Lung (tissue), 12 donors: ENCODE measurements around the gene USP32. TPM values are rescaled to one million over a fixed set of nuclear protein-coding genes. Genes with fewer than 3 reads are reported as not detected.
"Not testable (repeated sequence)": the region's sequence is repeated elsewhere in the genome, so short reads cannot be mapped to it uniquely, and the experiment has no call there.

Experiments
- ATAC-seq: fragments of 200-7000 bp; cut with Tn5 transposase; one replicate; pipeline ENCODE4 v1.9.1; 2020; ENCODE audit warnings: moderate number of reproducible peaks; ENCODE audit not compliant: insufficient read depth, low FRiP score
- DNase-seq, 3 donors: peaks; one replicate each; pipeline ENCODE4 v3.0.0-alpha.2; 2013 to 2017
- H3K27ac ChIP-seq, 2 donors: one replicate each; pipeline ENCODE4 v1.5.1; 2013; ENCODE audit warnings: mild to moderate bottlenecking in 2 of 2, moderate library complexity in 2 of 2, control low read depth in 1 of 2, inconsistent platforms in 1 of 2, low read depth in 1 of 2, low read length in 1 of 2
- H3K27me3 ChIP-seq, 3 donors: one replicate each; pipeline ENCODE4 v1.5.1; 2013; ENCODE audit warnings: low read length in 2 of 3; ENCODE audit not compliant: control insufficient read depth in 3 of 3, insufficient read depth in 3 of 3
- H3K36me3 ChIP-seq, 4 donors: one replicate each; pipeline ENCODE4 v1.5.1; 2013; ENCODE audit warnings: low read length in 4 of 4, mild to moderate bottlenecking in 1 of 4, moderate library complexity in 1 of 4; ENCODE audit not compliant: control insufficient read depth in 4 of 4, insufficient read depth in 4 of 4
- H3K4me1 ChIP-seq, 5 donors: one replicate each; pipeline ENCODE4 v1.5.1; 2013; ENCODE audit warnings: low read length in 5 of 5, mild to moderate bottlenecking in 2 of 5, moderate library complexity in 1 of 5; ENCODE audit not compliant: control insufficient read depth in 5 of 5, insufficient read depth in 5 of 5
- H3K4me3 ChIP-seq: one replicate; pipeline ENCODE4 v1.5.1; 2013; ENCODE audit warnings: mild to moderate bottlenecking, control low read depth, moderate library complexity
- H3K9ac ChIP-seq, 2 donors: one replicate each; pipeline ENCODE4 v1.5.1; 2013; ENCODE audit warnings: low read length in 2 of 2, control low read depth in 1 of 2; ENCODE audit not compliant: insufficient read depth in 1 of 2
- H3K9me3 ChIP-seq, 4 donors: one replicate each; pipeline ENCODE4 v1.5.1; 2013; ENCODE audit warnings: low read length in 3 of 4, mild to moderate bottlenecking in 1 of 4, moderate library complexity in 1 of 4; ENCODE audit not compliant: control insufficient read depth in 4 of 4, insufficient read depth in 3 of 4
- WGBS, 2 donors: extraction: QIAGEN DNeasy Blood & Tissue Kit; methylation state at CpG; one replicate each; pipeline ENCODE4 v1.1.7; 2013; 5-methylcytosine and 5-hydroxymethylcytosine counted together
- polyA plus RNA-seq, 2 donors: library from polyadenylated mRNA; stranded (reverse); fragments of 200-250 nt; gene quantifications; one replicate each; pipeline ENCODE4 v1.2.1, GENCODE V29; 2013
- total RNA-seq, 2 donors: library from RNA; depleted of rRNA in 1 of 2; stranded (reverse); fragments of >200 nt in 1 of 2; gene quantifications; one replicate each; pipeline ENCODE4 v1.2.1, GENCODE V29; 2014 to 2021
- TF ChIP-seq, protein P1 (sequence below): IDR thresholded peaks from 2 replicates; pipeline ENCODE4 v1.5.1; 2012; ENCODE audit warnings: mild to moderate bottlenecking; ENCODE audit errors: control extremely low read depth, extremely low read depth
- donor health status: control.
- donor health status: control.
- donor health status: Bipolar disorder and iron deficiency.
- donor health status: healthy.
- donor health status: DM: yes; HTN: yes; CAD: no.

USP32 gene
- total and polyA plus RNA-seq, 4 donors, result 18.2 to 96.6 (median 51.1) TPM

DNA sequence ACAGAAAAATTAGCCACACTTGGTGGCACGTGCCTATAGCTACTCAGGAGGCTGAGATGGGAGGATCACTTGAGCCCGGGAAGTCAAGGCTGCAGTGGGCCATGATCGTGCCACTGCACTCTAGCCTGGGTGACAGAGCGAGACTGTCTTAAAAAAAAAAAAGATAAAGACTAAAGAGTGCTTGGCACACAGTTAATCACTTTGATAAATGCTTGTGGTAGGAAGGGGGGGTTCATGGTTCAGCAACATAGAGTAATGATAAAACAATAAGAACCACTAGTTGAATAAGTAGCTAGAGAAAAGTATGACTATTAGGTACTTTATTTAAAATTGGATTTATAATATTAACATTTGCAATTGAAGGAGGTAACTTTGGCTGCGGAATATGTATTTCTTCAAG is 43.3 kb downstream of the USP32 start:
- H3K27ac ChIP-seq, result no peak overlapping the region
- peaks cover 0 to 5% (median 2%) of the 10 kb centered on the region in 4 donors for H3K36me3 ChIP-seq
- WGBS, 2 donors, result 94 to 95% methylated on average over 5 of the region's 5 CpGs
- H3K9ac ChIP-seq, result no peak overlapping the region
- peaks cover 0 to 1% (median 0%) of the 10 kb centered on the region in 5 donors for H3K4me1 ChIP-seq
- DNase-seq (no peak), ATAC-seq (no peak)
- no peaks in the 10 kb centered on the region for H3K27me3 ChIP-seq
- H3K9me3 ChIP-seq, result no peaks in the 10 kb centered on the region
- TF ChIP-seq, protein P1, sequence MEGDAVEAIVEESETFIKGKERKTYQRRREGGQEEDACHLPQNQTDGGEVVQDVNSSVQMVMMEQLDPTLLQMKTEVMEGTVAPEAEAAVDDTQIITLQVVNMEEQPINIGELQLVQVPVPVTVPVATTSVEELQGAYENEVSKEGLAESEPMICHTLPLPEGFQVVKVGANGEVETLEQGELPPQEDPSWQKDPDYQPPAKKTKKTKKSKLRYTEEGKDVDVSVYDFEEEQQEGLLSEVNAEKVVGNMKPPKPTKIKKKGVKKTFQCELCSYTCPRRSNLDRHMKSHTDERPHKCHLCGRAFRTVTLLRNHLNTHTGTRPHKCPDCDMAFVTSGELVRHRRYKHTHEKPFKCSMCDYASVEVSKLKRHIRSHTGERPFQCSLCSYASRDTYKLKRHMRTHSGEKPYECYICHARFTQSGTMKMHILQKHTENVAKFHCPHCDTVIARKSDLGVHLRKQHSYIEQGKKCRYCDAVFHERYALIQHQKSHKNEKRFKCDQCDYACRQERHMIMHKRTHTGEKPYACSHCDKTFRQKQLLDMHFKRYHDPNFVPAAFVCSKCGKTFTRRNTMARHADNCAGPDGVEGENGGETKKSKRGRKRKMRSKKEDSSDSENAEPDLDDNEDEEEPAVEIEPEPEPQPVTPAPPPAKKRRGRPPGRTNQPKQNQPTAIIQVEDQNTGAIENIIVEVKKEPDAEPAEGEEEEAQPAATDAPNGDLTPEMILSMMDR, result no peak
- H3K4me3 ChIP-seq, result no peak overlapping the region

DNA sequence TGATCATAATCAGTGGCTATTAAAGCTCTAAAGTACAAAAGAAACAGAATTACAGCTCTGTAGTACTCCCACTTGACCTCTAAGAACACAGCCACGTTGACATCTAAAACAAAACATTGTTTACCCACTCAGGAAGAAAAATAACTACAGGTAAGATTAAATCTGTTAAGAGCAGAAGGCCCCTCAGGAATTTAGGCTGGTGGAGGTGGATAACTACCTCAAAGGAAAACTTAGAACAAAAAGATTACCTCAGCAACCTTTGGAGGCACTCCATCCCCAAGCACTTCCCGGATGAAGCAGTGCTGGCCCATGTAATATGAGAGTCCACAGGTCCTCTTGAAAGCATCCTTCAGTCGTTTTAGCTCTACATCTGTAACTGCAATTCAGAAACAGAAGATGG is 46.7 kb downstream of the USP32 start:
- Histone ChIP-seq H3K27me3 (no peaks in the 10 kb centered on the region), H3K4me3 (no peak overlapping the region), H3K9ac (no peak overlapping the region), H3K4me1 (no peaks in the 10 kb centered on the region), H3K27ac (no peak overlapping the region), H3K36me3 (peaks cover 3 to 8% (median 4%) of the 10 kb centered on the region in 4 donors), H3K9me3 (no peaks in the 10 kb centered on the region)
- TF ChIP-seq, protein P1, result no peak
- 61 to 79% methylated on average over 3 of the region's 3 CpGs for WGBS, 2 donors
- DNase-seq (no peak), ATAC-seq (no peak)

DNA sequence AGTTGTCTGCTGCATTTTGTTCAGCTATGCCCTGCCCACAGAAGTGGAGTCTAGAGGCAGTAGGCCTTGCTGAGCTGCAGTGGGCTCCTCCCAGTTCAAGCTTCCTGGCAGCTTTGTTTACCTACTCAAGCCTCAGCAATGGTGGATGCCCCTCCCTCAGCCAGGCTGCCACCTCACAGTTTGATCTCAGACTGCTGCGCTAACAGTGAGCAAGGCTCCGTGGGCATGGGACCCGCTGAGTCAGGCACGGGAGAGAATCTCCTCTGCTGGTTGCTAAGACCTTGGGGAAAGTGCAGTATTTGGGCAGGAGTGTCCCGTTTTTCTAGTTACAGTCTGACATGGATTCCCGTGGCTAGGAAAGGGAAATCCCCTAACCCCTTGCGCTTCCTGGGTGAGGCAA is 49.4 kb downstream of the USP32 start:
- ATAC-seq, H3K9ac ChIP-seq, DNase-seq: not testable (repeated sequence)

DNA sequence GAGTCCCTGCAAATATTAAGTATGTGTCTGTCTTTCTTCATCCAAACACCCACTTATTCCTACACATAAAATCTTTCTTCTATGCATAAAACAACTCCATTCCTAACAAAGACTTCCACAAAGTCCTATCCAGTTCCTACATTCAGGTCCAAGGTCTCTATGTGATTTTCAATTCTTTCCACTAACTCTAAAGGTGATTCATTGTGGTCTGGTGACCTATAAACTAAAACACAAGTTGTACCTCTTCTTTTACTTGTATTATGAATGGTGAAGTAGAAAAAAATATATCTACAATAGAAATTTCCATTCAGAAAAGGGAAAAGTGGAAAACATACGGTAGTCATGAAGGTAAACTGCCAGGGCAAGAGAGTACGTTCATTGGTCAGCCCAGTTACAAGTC is 56.6 kb downstream of the USP32 start:
- Histone ChIP-seq H3K36me3 (peaks cover 0 to 9% (median under 1%) of the 10 kb centered on the region in 4 donors), H3K9ac (no peak overlapping the region), H3K27ac (no peak overlapping the region), H3K27me3 (no peaks in the 10 kb centered on the region), H3K4me3 (no peak overlapping the region), H3K9me3 (no peaks in the 10 kb centered on the region), H3K4me1 (peaks cover 0 to 13% (median 5%) of the 10 kb centered on the region in 5 donors)
- DNase-seq (no peak), ATAC-seq (no peak)
- WGBS, 2 donors, result 92 to 98% methylated on average over 2 of the region's 2 CpGs
- TF ChIP-seq, protein P1, result no peak

More for the DNA sequence above, 49.4 kb downstream of the USP32 start:
- not testable (repeated sequence) for H3K27me3 ChIP-seq, H3K4me1 ChIP-seq, H3K27ac ChIP-seq, H3K4me3 ChIP-seq, H3K9me3 ChIP-seq
- H3K36me3 ChIP-seq, result peaks cover 4 to 11% (median 7%) of the 10 kb centered on the region in 4 donors
- WGBS, 2 donors, result 83% methylated on average over 7 of the region's 7 CpGs
